Tibial nerve (tissue), 4 donors: Measurements from ENCODE around the gene TMUB1. TPM values are rescaled to one million over a fixed set of nuclear protein-coding genes. Genes with fewer than 3 reads are reported as not detected.

Experiments
- DNase-seq, 2 donors: peaks; one replicate each; pipeline ENCODE4 v3.0.0-alpha.2; 2019; ENCODE audit warnings: low spot score in 2 of 2
- H3K27ac ChIP-seq, 4 donors: fragments of 200-600 bp; sonication (generic) in 3 of 4; one replicate each; pipeline ENCODE4 v1.5.1; 2017 to 2019; ENCODE audit warnings: mild to moderate bottlenecking in 1 of 4
- H3K27me3 ChIP-seq, 2 donors: fragments of 200-600 bp; sonication (generic) in 1 of 2; one replicate each; pipeline versions ENCODE4 v1.5.1 to v1.6.0; 2017 to 2019
- H3K36me3 ChIP-seq, 3 donors: fragments of 200-600 bp; sonication (generic); one replicate each; pipeline ENCODE4 v1.5.1; 2018 to 2019
- H3K4me1 ChIP-seq, 4 donors: fragments of 200-600 bp; sonication (generic) in 3 of 4; one replicate each; pipeline ENCODE4 v1.5.1; 2017 to 2019
- H3K4me3 ChIP-seq, 4 donors: fragments of 200-600 bp; sonication (generic) in 3 of 4; one replicate each; pipeline ENCODE4 v1.5.1; 2017 to 2019; ENCODE audit warnings: mild to moderate bottlenecking in 1 of 4, moderate library complexity in 1 of 4
- H3K9me3 ChIP-seq, 4 donors: fragments of 200-600 bp; sonication (generic) in 3 of 4; one replicate each; pipeline ENCODE4 v1.5.1; 2017 to 2019
- CTCF ChIP-seq, 5 experiments: fragments of 200-600 bp in 3 of 5; fragments of 450-650 bp in 2 of 5; sonication (generic) in 3 of 5; IDR thresholded peaks; one replicate each; pipeline ENCODE4 v1.5.1; 2016 to 2019; ENCODE audit warnings: antibody characterized with exemption in 5 of 5, mild to moderate bottlenecking in 3 of 5, moderate library complexity in 2 of 5
- EP300 ChIP-seq, 2 donors: sonication (generic); formaldehyde crosslinking; IDR thresholded peaks; one replicate each; pipeline ENCODE4 v1.6.1; 2017; ENCODE audit warnings: antibody characterized with exemption in 2 of 2, mild to moderate bottlenecking in 1 of 2
- POLR2A ChIP-seq, 2 donors: fragments of 450-650 bp; IDR thresholded peaks; one replicate each; pipeline ENCODE4 v1.6.1; 2017; ENCODE audit warnings: antibody characterized with exemption in 2 of 2, mild to moderate bottlenecking in 2 of 2, moderate library complexity in 2 of 2
- WGBS, 2 donors: methylation state at CpG; one replicate each; pipeline ENCODE4 v1.1.5; 2018; 5-methylcytosine and 5-hydroxymethylcytosine counted together
- total RNA-seq, 4 donors: library from RNA; depleted of rRNA; stranded (reverse); fragments of >200 nt; gene quantifications; one replicate each; pipeline ENCODE4 v1.1.0, GENCODE V29; 2016

Gene TMUB1
- total RNA-seq, 4 donors from 2014 or later: 24.3 to 61.5 (median 33.8) TPM

DNA sequence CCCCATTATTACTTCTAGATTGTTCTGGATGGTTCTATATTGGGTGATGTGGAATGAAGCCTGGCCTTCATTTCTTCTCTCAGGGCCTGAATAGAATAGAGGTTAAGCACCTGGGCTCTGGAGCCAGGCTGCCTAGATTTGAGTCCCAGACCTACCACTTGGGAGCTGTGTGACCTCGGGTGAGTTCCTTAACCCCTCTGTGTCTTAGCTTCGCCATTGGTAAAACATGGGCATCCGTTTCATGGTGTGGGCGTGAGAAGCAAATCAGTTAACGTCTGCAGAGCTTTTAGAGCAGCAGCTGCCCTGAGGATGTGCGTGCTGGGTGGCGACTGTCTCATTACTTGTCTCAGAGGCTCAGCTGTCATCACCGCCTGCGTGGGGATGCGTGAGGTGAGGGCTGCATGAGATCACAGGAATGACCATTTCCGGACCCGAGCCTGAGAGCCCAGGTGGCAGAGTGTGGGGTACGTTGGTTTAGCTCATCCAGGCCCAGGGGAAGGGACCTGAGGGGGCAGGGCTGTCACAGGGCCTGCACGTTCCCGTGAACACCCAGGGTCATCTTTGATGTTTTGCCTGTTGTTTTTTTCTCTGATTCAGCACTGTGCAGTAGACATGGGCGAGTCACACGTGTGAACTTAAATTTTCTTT lies 12.7 kb upstream of the TMUB1 start:
- 76 to 79% methylated on average over 17 of the region's 17 CpGs for WGBS, 2 donors

DNA sequence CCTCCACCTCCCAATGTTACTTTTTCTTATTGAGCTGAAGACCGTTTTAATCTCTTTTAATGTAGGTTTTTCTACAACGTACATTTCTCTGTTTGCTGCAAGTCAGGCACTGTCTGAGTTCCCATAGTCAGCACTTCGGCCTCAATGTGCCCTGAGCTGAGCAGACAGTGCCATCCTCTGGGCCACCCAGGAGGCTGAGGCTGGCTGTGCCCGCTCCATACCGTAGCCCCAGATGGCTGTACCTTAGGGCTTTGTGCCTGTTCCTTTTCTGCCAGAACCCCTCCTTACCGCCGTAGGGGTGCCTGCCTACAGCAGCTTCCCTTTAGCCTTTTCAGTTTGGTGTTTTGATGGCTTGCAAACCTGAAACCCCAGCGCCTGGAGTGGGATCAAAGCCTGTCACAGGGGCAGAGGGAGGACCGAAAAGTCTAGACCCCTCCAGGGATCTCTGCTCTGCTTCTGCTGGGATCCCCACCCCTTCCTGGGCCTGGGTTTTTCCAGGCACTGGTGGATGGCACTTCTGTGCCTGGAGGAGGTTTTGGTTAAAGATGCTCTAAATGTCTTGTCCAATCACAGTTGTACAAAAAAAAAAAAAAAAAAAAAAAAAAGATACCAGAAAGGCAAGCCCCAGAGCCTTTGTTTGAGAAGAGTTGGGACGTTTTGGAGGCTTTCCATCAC lies 12.0 kb upstream of the TMUB1 start:
- no peak for DNase-seq
- Histone ChIP-seq H3K27me3 (no peaks in the 10 kb centered on the region), H3K36me3 (peaks cover 0 to 4% (median 0%) of the 10 kb centered on the region in 3 donors), H3K4me1 (peaks cover 0 to 58% (median 4%) of the 10 kb centered on the region in 4 donors), H3K9me3 (no peaks in the 10 kb centered on the region), H3K27ac (peak overlapping the region in 2 of 4 donors; percentile 12 to 46), H3K4me3 (no peak overlapping the region)
- 65 to 67% methylated on average over 10 of the region's 10 CpGs for WGBS, 2 donors
- TF ChIP-seq CTCF (IDR thresholded peaks at IDR 0.05): no peak
- TF ChIP-seq EP300 (IDR thresholded peaks at IDR 0.05): no peak
- TF ChIP-seq POLR2A (IDR thresholded peaks at IDR 0.05): no peak

More for the DNA sequence above, 12.7 kb upstream of the TMUB1 start:
- Histone ChIP-seq H3K36me3 (peaks cover 0 to 6% (median 0%) of the 10 kb centered on the region in 3 donors), H3K4me1 (peaks cover 0 to 58% (median 3%) of the 10 kb centered on the region in 4 donors), H3K9me3 (no peaks in the 10 kb centered on the region), H3K27ac (peak overlapping the region in 1 of 4 donors; percentile 28), H3K4me3 (no peak overlapping the region), H3K27me3 (no peaks in the 10 kb centered on the region)
- DNase-seq: no peak
- TF ChIP-seq CTCF (IDR thresholded peaks at IDR 0.05): no peak
- TF ChIP-seq POLR2A (IDR thresholded peaks at IDR 0.05): no peak
- TF ChIP-seq EP300 (IDR thresholded peaks at IDR 0.05): no peak

DNA sequence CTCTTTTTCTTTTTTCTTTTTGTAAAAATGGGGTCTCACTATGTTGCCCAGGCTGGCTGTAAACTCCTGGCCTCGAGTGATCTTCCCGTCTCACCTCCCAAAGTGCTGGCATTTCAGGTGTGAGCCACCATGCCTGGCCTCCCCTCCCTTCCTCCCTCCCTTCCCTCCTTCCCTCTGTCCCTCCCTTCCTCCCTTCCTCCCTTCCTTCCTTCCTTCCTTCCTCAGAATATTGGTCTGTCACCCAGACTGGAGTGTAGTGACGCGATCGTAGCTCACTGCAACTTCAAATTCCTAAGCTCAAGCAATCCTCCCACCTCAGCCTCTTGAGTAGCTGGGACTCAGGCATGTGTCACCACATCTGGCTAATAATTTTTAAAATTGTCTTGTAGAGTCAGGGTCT lies 11.4 kb upstream of the TMUB1 start:
- H3K27me3 ChIP-seq: no peaks in the 10 kb centered on the region
- H3K36me3 ChIP-seq: peaks cover 0 to 4% (median 0%) of the 10 kb centered on the region in 3 donors
- H3K4me3 ChIP-seq: no peak overlapping the region
- peak overlapping the region in 1 of 4 donors; percentile 12 for H3K27ac ChIP-seq
- H3K9me3 ChIP-seq: no peaks in the 10 kb centered on the region
- TF ChIP-seq POLR2A (IDR thresholded peaks at IDR 0.05) (no peak), EP300 (IDR thresholded peaks at IDR 0.05) (no peak), CTCF (IDR thresholded peaks at IDR 0.05) (no peak)
- no peak for DNase-seq
- H3K4me1 ChIP-seq: peaks cover 0 to 58% (median 8%) of the 10 kb centered on the region in 4 donors
- WGBS, 2 donors: 83 to 85% methylated on average over 5 of the region's 5 CpGs

- no peak for TF ChIP-seq CTCF (IDR thresholded peaks at IDR 0.05)
- TF ChIP-seq EP300 (IDR thresholded peaks at IDR 0.05): no peak
- no peak for TF ChIP-seq POLR2A (IDR thresholded peaks at IDR 0.05)
- H3K27me3 ChIP-seq: no peaks in the 10 kb centered on the region
- no peak overlapping the region for H3K4me3 ChIP-seq
- peaks cover 0 to 64% (median 16%) of the 10 kb centered on the region in 4 donors for H3K4me1 ChIP-seq
- DNase-seq: no peak
- no peaks in the 10 kb centered on the region for H3K9me3 ChIP-seq
- WGBS, 2 donors: 92 to 93% methylated on average over 6 of the region's 6 CpGs
- H3K27ac ChIP-seq: no peak overlapping the region
- peaks cover 0 to 4% (median 0%) of the 10 kb centered on the region in 3 donors for H3K36me3 ChIP-seq
Measured at GRCh38 chr7:151093748-151094147, 10.5 kb upstream of the TMUB1 start.

DNA sequence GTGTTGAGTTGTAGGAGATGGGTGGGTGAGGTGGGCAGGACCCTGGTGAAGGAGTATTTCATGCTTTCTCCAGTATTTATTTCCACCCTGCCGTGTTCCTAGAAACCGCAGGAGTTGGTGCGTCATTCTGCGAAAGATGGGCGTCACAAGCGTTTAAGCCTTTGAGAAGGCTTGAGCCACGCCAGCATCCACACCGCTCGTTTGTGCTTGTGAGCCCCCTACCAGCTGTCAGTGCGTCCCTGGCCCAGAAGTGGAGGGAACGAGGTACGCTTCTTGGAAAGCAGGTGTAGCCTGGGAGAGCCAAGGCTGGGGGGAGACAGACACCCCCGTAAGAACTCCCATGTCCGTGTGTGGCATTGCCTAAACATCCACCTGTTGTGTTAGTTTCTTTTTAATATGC lies 8.7 kb upstream of the TMUB1 start:
- no peak overlapping the region for H3K4me3 ChIP-seq
- no peak for DNase-seq
- H3K27ac ChIP-seq: no peak overlapping the region
- TF ChIP-seq EP300 (IDR thresholded peaks at IDR 0.05) (no peak), CTCF (IDR thresholded peaks at IDR 0.05) (no peak), POLR2A (IDR thresholded peaks at IDR 0.05) (no peak)
- no peaks in the 10 kb centered on the region for H3K9me3 ChIP-seq
- H3K4me1 ChIP-seq: peaks cover 0 to 76% (median 27%) of the 10 kb centered on the region in 4 donors
- H3K36me3 ChIP-seq: peaks cover 0 to 4% (median 0%) of the 10 kb centered on the region in 3 donors
- WGBS, 2 donors: 89% methylated on average over 14 of the region's 14 CpGs
- no peaks in the 10 kb centered on the region for H3K27me3 ChIP-seq
